Measurements from ENCODE around the gene DENND1A.

GRCh38 chr9:123745933-123746332 lies 184.0 kb downstream of the DENND1A start:
- TF ChIP-seq GATA2 (IDR thresholded peaks at IDR 0.05; ENCODE audit: low read depth, low read length): no peak
- no peak for TF ChIP-seq GATA3 (IDR thresholded peaks at IDR 0.05; ENCODE audit: low read depth, low read length)

Measured in SH-SY5Y (cell line).